Fibroblast of villous mesenchyme (primary cell): ENCODE data around the gene GPR160. TPM values are rescaled to one million over a fixed set of nuclear protein-coding genes. Genes with fewer than 3 reads are reported as not detected.

Experiments
- DNase-seq: peaks from one replicate; pipeline ENCODE4 v3.0.0-alpha.2; 2010; ENCODE audit warnings: low read depth
- H3K4me3 ChIP-seq: 2 replicates; pipeline ENCODE4 v1.5.1; 2011; ENCODE audit warnings: low read depth, mild to moderate bottlenecking, low read length
- total RNA-seq: library from RNA; depleted of rRNA; stranded (reverse); fragments of >200 nt; gene quantifications from 2 replicates; pipeline ENCODE4 v1.2.3, GENCODE V29; 2012
- TF ChIP-seq, protein P1 (sequence below): IDR thresholded peaks from 2 replicates; pipeline ENCODE4 v1.5.1; 2012; ENCODE audit warnings: low read depth, mild to moderate bottlenecking, low read length; ENCODE audit not compliant: insufficient read depth

Gene GPR160
- total RNA-seq, 1 donor: 0.43 TPM

DNA sequence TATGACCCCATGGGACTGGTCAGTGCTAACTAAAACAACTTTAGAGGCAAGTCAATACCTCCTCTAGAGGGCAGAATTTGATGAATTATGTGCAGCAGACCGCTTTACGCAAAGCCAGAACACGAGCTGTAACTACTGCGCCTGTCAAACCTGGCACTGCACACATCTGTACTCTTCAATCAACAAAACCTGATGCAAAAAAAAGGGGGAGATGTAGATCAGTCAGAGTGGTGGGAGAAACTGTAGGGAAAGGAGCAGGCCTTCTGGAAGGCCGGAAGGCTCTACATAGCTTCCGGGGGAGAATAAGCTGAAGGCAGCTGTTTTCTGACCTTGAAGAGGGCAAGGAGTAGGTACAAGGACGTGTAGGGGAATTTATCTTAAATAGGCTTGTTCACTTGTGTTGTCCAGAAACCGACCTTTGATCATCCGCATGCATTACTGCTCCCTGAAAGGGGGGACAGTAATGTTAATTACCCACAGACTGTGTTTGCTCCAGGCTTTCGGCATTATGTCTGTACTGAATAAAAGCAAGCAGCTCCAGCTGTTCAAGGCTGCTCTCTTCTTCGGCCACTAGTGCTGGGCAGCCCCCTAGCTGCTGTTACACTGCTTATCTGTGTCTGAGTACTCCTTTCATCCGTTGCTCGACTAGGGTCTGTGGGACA is 41.0 kb downstream of the GPR160 start:
- H3K4me3 ChIP-seq: no peak overlapping the region
- DNase-seq: no peak
- TF ChIP-seq, protein P1, sequence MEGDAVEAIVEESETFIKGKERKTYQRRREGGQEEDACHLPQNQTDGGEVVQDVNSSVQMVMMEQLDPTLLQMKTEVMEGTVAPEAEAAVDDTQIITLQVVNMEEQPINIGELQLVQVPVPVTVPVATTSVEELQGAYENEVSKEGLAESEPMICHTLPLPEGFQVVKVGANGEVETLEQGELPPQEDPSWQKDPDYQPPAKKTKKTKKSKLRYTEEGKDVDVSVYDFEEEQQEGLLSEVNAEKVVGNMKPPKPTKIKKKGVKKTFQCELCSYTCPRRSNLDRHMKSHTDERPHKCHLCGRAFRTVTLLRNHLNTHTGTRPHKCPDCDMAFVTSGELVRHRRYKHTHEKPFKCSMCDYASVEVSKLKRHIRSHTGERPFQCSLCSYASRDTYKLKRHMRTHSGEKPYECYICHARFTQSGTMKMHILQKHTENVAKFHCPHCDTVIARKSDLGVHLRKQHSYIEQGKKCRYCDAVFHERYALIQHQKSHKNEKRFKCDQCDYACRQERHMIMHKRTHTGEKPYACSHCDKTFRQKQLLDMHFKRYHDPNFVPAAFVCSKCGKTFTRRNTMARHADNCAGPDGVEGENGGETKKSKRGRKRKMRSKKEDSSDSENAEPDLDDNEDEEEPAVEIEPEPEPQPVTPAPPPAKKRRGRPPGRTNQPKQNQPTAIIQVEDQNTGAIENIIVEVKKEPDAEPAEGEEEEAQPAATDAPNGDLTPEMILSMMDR: no peak

DNA sequence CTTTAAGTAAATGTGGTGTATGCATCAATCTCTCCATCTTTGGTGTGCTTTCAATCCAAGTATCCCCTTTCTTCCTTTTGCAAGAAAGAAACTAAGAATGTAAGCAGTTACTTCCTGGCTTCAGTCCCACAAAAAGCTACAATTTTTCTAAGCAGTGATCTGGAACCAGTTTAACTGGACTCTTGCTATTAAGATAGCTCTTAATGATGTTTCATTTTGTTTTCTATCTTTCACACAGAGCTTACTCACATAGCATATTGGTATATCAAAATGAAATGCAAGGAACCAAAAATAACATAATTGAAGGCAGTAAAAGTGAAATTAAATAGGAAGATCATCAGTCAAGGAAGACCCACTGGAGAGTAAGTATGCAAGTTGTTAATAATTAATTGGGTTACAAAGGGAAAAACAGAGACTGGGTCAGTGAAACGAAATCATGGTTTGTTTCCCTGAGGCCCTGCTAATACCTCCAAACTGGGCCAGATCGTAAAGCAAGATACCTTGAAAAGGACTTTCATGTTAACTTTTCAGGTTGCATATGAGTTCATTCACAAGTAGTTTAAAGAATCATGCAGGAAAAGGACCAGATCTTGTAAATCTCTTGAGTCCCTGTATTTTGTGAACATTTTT is 41.9 kb downstream of the GPR160 start:
- DNase-seq: peak; percentile 13
- TF ChIP-seq, protein P1: no peak
- H3K4me3 ChIP-seq: no peak overlapping the region

DNA sequence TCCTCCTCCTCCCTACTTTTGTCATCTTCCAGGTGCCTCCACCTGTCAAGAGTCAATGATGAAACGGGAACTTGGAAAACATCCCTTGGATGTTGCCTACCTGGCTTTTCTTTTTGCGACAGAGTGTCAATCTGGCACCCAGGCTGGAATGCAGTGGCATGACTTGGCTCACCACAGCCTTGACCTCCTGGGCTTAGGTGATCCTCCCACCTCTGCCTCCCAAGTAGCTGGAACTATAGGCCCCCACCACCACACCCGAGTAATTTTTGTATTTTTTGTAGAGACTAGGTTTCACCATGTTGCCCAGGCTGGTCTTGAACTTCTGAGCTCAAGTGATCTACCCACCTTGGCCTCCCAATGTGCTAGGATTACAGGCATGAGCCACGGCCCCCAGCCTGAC is 42.8 kb downstream of the GPR160 start:
- TF ChIP-seq, protein P1: no peak
- H3K4me3 ChIP-seq: no peak overlapping the region
- DNase-seq: no peak

DNA sequence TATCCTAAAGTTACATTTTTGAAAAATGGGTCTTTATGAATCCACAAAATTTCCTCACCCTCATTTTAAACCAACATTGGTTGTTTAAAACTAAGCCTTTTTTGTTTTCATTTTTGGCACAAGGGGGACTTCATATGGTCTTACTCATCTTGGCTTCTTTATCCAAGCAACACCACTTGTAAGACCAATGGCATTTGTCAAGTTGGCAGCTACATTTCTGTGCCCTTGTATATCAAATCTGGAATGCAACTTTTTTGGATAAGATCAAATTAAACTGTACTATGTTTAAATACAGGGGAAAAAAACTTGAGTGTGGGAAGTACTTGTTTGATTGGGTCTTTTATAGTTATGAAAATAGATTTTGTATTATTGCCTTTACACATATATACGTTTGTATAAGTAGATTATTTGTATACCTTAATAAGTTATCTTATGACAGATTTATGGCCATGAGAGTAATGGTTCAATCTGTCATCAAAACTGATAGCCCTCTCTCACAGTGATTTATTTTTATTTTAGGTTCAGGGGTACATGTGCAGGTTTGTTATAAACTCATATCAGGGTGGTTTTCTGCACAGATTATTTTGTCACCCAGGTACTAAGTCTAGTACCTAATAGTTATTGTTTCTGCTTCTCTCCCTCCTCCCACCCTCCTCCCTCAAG is 43.4 kb downstream of the GPR160 start:
- no peak overlapping the region for H3K4me3 ChIP-seq
- TF ChIP-seq, protein P1: no peak
- peak; percentile 7 for DNase-seq

DNA sequence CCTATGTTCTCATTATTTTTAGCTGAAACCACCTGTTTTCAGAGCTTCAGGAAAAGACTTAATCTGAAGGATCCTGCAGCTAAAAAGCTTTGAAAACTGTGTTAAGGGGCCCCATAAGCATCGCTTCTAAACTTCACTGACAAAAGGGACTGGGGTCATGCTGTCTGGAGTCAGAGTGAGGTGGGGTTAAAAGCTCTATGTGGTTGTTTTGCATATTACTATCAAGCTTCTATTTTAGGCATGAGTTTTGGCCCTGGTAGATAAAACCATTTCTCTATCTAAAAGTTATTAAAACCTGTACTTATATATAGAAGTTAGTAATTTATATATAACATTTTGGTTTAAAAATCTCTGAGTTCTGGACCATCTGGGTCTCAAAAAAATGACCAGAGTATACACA is 45.5 kb downstream of the GPR160 start:
- TF ChIP-seq, protein P1: no peak
- H3K4me3 ChIP-seq: no peak overlapping the region
- no peak for DNase-seq

DNA sequence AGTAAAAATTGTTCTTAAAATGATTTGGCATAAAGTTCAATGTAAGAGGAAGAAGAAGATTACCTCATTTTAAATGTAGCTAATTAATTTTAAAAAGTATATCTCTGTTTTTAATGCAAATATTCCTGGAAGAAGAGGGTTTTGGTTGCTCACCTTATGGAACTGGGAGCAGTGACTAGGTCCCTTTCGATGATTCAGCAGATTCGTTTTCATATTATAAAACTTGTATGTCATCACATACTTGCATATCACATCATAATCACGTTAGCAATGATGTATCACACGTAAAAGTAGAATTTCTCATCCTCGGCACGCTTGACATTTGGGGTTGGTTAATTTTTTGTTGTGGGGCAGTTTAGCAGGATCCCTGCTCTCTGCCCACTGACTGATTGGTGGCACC is 47.6 kb downstream of the GPR160 start:
- no peak overlapping the region for H3K4me3 ChIP-seq
- TF ChIP-seq, protein P1: no peak
- DNase-seq: no peak
